ENCODE results near the gene SLC35F2.

DNA sequence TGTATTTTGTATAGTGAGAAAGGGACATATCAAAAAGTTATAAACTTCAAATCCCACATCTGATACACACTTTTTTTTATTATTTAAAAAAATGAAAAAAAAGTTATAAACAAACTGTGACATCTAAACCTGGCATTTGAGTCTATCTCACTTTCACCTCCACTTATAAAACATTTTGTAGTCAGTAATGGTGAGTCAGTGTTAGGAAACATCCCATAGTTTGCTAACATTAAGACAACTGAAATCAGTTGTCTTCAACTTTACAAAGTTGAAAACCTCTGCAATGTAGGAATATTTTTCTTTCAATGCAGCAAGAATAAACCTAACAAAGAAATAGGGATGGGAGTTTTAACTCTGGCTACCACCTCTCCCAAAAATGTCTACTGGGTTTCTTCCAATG is 47.7 kb downstream of the SLC35F2 start:
- no peak for TF ChIP-seq POLR2A (IDR thresholded peaks at IDR 0.05)
- no peak for TF ChIP-seq POLR2AphosphoS5 (IDR thresholded peaks at IDR 0.05; ENCODE audit: insufficient read depth in 1 of 2, low read depth in 1 of 2)
- TF ChIP-seq CTCF (IDR thresholded peaks at IDR 0.05), result no peak

Measured in vagina (tissue), 2 donors.